GM12892 (cell line): ENCODE results near the gene SECISBP2L.

Experiments used
- POLR2A ChIP-seq: IDR thresholded peaks from 2 replicates; pipeline ENCODE4 v1.6.1; 2011; ENCODE audit warnings: low read depth, low read length, control low read depth
- POLR2AphosphoS5 ChIP-seq: IDR thresholded peaks from 2 replicates; pipeline ENCODE4 v1.6.1; 2011; ENCODE audit warnings: low read depth, low read length, control low read depth
- TAF1 ChIP-seq: IDR thresholded peaks from 2 replicates; pipeline ENCODE4 v1.6.1; 2011; ENCODE audit warnings: low read depth, mild to moderate bottlenecking, control low read depth, low read length, borderline replicate concordance

GRCh38 chr15:48975472-48976419 is 70.5 kb downstream of the SECISBP2L start:
- TF ChIP-seq POLR2A (no peak), POLR2AphosphoS5 (no peak), TAF1 (no peak)
